GM23338 (cell line): ENCODE data around the gene STRN3.

Source experiments
- CREB1 ChIP-seq: fragments of 250-450 bp; sonication (Bioruptor Pico); IDR thresholded peaks from 2 replicates; pipeline ENCODE4 v1.5.0; 2020; ENCODE audit warnings: low read depth, mild to moderate bottlenecking, moderate library complexity
- EZH2 ChIP-seq: fragments of 200-600 bp; sonication (generic); IDR thresholded peaks from one replicate; pipeline ENCODE4 v1.8.0; 2017; ENCODE audit warnings: antibody characterized with exemption, mild to moderate bottlenecking, low read depth; ENCODE audit not compliant: unreplicated experiment
- JUNB ChIP-seq: IDR thresholded peaks from one replicate; pipeline ENCODE4 v1.6.1; 2016; ENCODE audit warnings: antibody characterized with exemption; ENCODE audit not compliant: unreplicated experiment
- NANOG ChIP-seq: IDR thresholded peaks from 2 replicates; pipeline ENCODE4 v1.6.1; 2016; ENCODE audit warnings: antibody characterized with exemption, borderline replicate concordance
- POLR2AphosphoS5 ChIP-seq: IDR thresholded peaks from 2 replicates; pipeline ENCODE4 v1.6.1; 2016; ENCODE audit warnings: antibody characterized with exemption, low read depth
- TF ChIP-seq, protein P1 (sequence below), 2 experiments: fragments of 200-600 bp in 1 of 2; sonication (generic) in 1 of 2; conservative IDR thresholded peaks; 2 replicates each; pipeline versions ENCODE4 v1.5.1 to v1.6.1; 2016 to 2017; ENCODE audit warnings: antibody characterized with exemption in 2 of 2, low read depth in 2 of 2, mild to moderate bottlenecking in 2 of 2, moderate library complexity in 1 of 2
- TF ChIP-seq, protein P2 (sequence below): IDR thresholded peaks from 2 replicates; pipeline ENCODE4 v1.6.1; 2016; ENCODE audit warnings: antibody characterized with exemption

DNA sequence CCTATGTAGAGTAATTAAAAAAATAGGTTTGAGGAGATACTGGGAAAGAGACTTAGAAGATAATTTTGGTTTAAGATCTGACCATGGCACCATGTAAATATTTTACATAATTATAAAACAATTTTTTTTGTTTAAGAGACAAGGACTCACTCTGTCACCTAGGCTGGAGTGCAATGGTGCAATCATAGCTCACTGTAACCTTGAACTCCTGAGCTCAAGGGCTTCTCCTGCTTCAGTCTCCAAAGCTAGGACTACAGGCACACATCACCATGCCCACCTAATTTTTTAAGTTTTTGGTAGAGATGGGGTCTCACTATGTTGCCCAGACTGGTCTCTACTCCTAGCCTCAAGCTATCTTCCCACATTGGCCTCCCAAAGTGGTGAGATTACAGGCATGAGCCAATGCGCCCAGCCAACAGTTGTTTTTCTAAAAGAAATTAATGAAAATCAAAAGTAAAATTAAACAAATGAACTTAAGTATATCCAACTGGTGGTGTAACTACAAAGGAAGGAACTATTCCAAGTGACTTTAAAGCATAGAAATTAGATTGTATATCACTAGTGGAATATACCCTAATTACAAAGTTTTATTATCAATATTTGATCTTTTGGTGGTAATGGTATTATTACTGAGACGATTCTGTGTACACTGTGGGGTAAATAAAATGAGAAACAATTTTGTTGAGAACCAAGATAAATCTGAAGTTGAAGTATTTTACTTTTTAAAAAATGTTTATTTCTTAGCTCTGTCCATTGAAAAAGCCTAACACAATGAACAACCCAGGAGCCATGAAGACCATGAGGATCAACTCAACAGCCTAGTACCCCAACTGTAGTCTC is 122.7 kb downstream of the STRN3 start:
- TF ChIP-seq EZH2 (no peak), POLR2AphosphoS5 (no peak), CREB1 (CRISPR knock-in tag) (no peak), NANOG (no peak), JUNB (no peak)
- TF ChIP-seq, protein P1, sequence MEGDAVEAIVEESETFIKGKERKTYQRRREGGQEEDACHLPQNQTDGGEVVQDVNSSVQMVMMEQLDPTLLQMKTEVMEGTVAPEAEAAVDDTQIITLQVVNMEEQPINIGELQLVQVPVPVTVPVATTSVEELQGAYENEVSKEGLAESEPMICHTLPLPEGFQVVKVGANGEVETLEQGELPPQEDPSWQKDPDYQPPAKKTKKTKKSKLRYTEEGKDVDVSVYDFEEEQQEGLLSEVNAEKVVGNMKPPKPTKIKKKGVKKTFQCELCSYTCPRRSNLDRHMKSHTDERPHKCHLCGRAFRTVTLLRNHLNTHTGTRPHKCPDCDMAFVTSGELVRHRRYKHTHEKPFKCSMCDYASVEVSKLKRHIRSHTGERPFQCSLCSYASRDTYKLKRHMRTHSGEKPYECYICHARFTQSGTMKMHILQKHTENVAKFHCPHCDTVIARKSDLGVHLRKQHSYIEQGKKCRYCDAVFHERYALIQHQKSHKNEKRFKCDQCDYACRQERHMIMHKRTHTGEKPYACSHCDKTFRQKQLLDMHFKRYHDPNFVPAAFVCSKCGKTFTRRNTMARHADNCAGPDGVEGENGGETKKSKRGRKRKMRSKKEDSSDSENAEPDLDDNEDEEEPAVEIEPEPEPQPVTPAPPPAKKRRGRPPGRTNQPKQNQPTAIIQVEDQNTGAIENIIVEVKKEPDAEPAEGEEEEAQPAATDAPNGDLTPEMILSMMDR (conservative IDR thresholded peaks at IDR 0.05; ENCODE audit: low read depth in 2 of 2) = no peak
- TF ChIP-seq, protein P2, sequence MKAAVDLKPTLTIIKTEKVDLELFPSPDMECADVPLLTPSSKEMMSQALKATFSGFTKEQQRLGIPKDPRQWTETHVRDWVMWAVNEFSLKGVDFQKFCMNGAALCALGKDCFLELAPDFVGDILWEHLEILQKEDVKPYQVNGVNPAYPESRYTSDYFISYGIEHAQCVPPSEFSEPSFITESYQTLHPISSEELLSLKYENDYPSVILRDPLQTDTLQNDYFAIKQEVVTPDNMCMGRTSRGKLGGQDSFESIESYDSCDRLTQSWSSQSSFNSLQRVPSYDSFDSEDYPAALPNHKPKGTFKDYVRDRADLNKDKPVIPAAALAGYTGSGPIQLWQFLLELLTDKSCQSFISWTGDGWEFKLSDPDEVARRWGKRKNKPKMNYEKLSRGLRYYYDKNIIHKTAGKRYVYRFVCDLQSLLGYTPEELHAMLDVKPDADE = no peak
